Lower leg skin (tissue), 3 donors: Measurements from ENCODE around the gene TMEM39B.

Experiments
- POLR2A ChIP-seq, 2 donors: fragments of 450-650 bp; IDR thresholded peaks; one replicate each; pipeline ENCODE4 v1.6.1; 2016 to 2017; ENCODE audit warnings: antibody characterized with exemption in 2 of 2, mild to moderate bottlenecking in 1 of 2, moderate library complexity in 1 of 2
- TF ChIP-seq, protein P1 (sequence below), 3 donors: fragments of 450-650 bp; IDR thresholded peaks; one replicate each; pipeline ENCODE4 v1.5.1; 2016; ENCODE audit warnings: antibody characterized with exemption in 3 of 3, mild to moderate bottlenecking in 3 of 3, moderate library complexity in 2 of 3

DNA sequence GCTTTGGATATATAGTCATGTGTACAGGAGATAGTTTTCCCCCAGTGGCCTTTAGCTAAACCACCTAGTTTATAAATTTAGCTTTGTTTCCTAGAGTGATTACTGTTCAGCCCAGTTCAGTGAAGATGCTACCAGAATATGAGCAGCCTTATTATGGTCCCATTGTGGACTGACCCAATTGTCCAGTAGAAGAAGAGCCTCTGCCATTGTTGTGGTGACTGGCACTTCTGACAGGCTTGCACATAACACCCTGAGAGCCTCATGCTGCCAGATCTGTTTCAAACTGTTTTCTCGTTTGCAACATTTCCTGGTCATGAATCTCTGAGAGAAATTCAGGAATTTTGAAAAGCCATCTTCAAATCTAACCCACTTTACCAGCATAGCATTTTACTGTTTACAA lies 55.7 kb downstream of the TMEM39B start:
- TF ChIP-seq, protein P1, sequence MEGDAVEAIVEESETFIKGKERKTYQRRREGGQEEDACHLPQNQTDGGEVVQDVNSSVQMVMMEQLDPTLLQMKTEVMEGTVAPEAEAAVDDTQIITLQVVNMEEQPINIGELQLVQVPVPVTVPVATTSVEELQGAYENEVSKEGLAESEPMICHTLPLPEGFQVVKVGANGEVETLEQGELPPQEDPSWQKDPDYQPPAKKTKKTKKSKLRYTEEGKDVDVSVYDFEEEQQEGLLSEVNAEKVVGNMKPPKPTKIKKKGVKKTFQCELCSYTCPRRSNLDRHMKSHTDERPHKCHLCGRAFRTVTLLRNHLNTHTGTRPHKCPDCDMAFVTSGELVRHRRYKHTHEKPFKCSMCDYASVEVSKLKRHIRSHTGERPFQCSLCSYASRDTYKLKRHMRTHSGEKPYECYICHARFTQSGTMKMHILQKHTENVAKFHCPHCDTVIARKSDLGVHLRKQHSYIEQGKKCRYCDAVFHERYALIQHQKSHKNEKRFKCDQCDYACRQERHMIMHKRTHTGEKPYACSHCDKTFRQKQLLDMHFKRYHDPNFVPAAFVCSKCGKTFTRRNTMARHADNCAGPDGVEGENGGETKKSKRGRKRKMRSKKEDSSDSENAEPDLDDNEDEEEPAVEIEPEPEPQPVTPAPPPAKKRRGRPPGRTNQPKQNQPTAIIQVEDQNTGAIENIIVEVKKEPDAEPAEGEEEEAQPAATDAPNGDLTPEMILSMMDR (IDR thresholded peaks at IDR 0.05): no peak
- no peak for TF ChIP-seq POLR2A (IDR thresholded peaks at IDR 0.05)
